H1 (cell line): ENCODE data around the gene WDR81. TPM values are rescaled to one million over a fixed set of nuclear protein-coding genes. Genes with fewer than 3 reads are reported as not detected.
"Not testable (repeated sequence)": the region's sequence is repeated elsewhere in the genome, so short reads cannot be mapped to it uniquely, and the experiment has no call there.

Experiments used
- CTCF ChIA-PET: fragments of 300-600 bp; sonication (Branson Sonifier 250); formaldehyde crosslinking; loops from one replicate; lab custom pipeline; 2021; ENCODE audit not compliant: partially characterized antibody; lab: Charles Lee
- POLR2A ChIA-PET: fragments of 300-600 bp; sonication (Branson Sonifier 250); formaldehyde crosslinking; loops from one replicate; lab custom pipeline; 2021; ENCODE audit warnings: inconsistent platforms; ENCODE audit not compliant: partially characterized antibody; lab: Charles Lee
- DNase-seq, 2 experiments: peaks; one replicate each; pipeline versions ENCODE4 v3.0.0 to v3.0.0-alpha.2; 2010 to 2022; ENCODE audit warnings: low spot score in 2 of 2, low read depth in 1 of 2, mixed read lengths in 1 of 2
- FAIRE-seq: peaks from 2 replicates; lab custom pipeline; 2011; peaks lifted over from hg19 to GRCh38; lab: Jason Lieb, UNC
- H2AFZ ChIP-seq: 2 replicates; pipeline ENCODE4 v1.8.1; 2012; ENCODE audit warnings: low read length, inconsistent platforms
- H2AK5ac ChIP-seq: 2 replicates; pipeline ENCODE4 v1.6.1; 2013; ENCODE audit warnings: low read depth, low read length
- H2BK120ac ChIP-seq: replicated peaks from 2 replicates; pipeline ENCODE3; 2013; ENCODE audit warnings: low read depth, low read length, inconsistent platforms
- H2BK12ac ChIP-seq: 2 replicates; pipeline ENCODE4 v1.6.1; 2013; ENCODE audit warnings: low read depth, low read length
- H2BK15ac ChIP-seq: 2 replicates; pipeline ENCODE4 v1.6.1; 2013; ENCODE audit warnings: low read length
- H2BK20ac ChIP-seq: 2 replicates; pipeline ENCODE4 v1.6.1; 2013; ENCODE audit warnings: low read length
- H2BK5ac ChIP-seq: 2 replicates; pipeline ENCODE4 v1.6.1; 2013; ENCODE audit warnings: low read depth, low read length
- H3K14ac ChIP-seq: 2 replicates; pipeline ENCODE4 v1.6.1; 2013; ENCODE audit warnings: inconsistent platforms; ENCODE audit not compliant: insufficient read length
- H3K18ac ChIP-seq: 2 replicates; pipeline ENCODE4 v1.6.1; 2013; ENCODE audit warnings: low read length; ENCODE audit errors: extremely low read depth
- H3K23ac ChIP-seq: 2 replicates; pipeline ENCODE4 v1.6.1; 2013; ENCODE audit warnings: inconsistent platforms; ENCODE audit not compliant: insufficient read length
- H3K23me2 ChIP-seq: 2 replicates; pipeline ENCODE4 v1.6.1; 2013; ENCODE audit warnings: low read depth, low read length
- H3K27ac ChIP-seq: 2 replicates; pipeline ENCODE4 v1.6.1; 2011; ENCODE audit warnings: low read depth, low read length, inconsistent platforms
- H3K27me3 ChIP-seq, 4 experiments: replicated peaks in 1 of 4; 1 replicate in 1 of 4; 2 replicates in 3 of 4; pipeline versions ENCODE4 v1.6.1 to v1.8.1; 2011 to 2013; ENCODE audit warnings: low read length in 3 of 4, mild to moderate bottlenecking in 3 of 4, inconsistent platforms in 2 of 4, mixed read lengths in 2 of 4, moderate library complexity in 1 of 4; ENCODE audit not compliant: control insufficient read depth in 3 of 4, insufficient read depth in 3 of 4; ENCODE audit errors: extremely low read depth in 1 of 4
- H3K36me3 ChIP-seq, 4 experiments: 2 replicates each; pipeline versions ENCODE4 v1.6.1 to v1.8.1; 2011 to 2013; ENCODE audit warnings: mild to moderate bottlenecking in 4 of 4, low read length in 3 of 4, moderate library complexity in 2 of 4, control low read depth in 1 of 4, inconsistent platforms in 1 of 4; ENCODE audit not compliant: insufficient read depth in 4 of 4, control insufficient read depth in 2 of 4
- H3K4ac ChIP-seq: replicated peaks from 2 replicates; pipeline ENCODE3; 2013; ENCODE audit warnings: low read length, low read depth, mixed read lengths, inconsistent platforms; ENCODE audit not compliant: insufficient read length
- H3K4me1 ChIP-seq, 4 experiments: replicated peaks in 1 of 4; 1 replicate in 1 of 4; 2 replicates in 3 of 4; pipeline versions ENCODE4 v1.6.1 to v1.8.1; 2011 to 2013; ENCODE audit warnings: low read length in 3 of 4, inconsistent platforms in 2 of 4, mixed read lengths in 1 of 4; ENCODE audit not compliant: insufficient read depth in 4 of 4, control insufficient read depth in 3 of 4
- H3K4me2 ChIP-seq, 2 experiments: 2 replicates each; pipeline versions ENCODE4 v1.6.1 to v1.8.1; 2011 to 2013; ENCODE audit warnings: low read depth in 2 of 2, low read length in 2 of 2, control low read depth in 1 of 2, inconsistent platforms in 1 of 2, mild to moderate bottlenecking in 1 of 2; ENCODE audit not compliant: insufficient read depth in 1 of 2
- H3K4me3 ChIP-seq, 4 experiments: fragments of 200-600, 300-600 bp in 1 of 4; sonication (generic), shearing (Covaris generic), sonication (Bioruptor Twin) in 1 of 4; 2 replicates each; pipeline versions ENCODE4 v1.5.1 to v1.8.1; 2011 to 2016; ENCODE audit warnings: low read length in 4 of 4, low read depth in 3 of 4, control low read depth in 2 of 4, inconsistent platforms in 2 of 4, mild to moderate bottlenecking in 2 of 4, mixed read lengths in 1 of 4, moderate library complexity in 1 of 4; ENCODE audit not compliant: insufficient read depth in 2 of 4; ENCODE audit errors: extremely low read depth in 1 of 4
- H3K56ac ChIP-seq: replicated peaks from 2 replicates; pipeline ENCODE3; 2013; ENCODE audit warnings: low read depth, mild to moderate bottlenecking, mixed read lengths, low read length, inconsistent platforms; ENCODE audit not compliant: insufficient read length
- H3K79me1 ChIP-seq: 2 replicates; pipeline ENCODE4 v1.6.1; 2013; ENCODE audit warnings: low read depth, low read length, control low read depth
- H3K79me2 ChIP-seq, 2 experiments: 2 replicates each; pipeline versions ENCODE4 v1.6.1 to v1.8.1; 2012 to 2013; ENCODE audit warnings: low read length in 2 of 2, mild to moderate bottlenecking in 2 of 2, inconsistent platforms in 1 of 2; ENCODE audit not compliant: insufficient read depth in 2 of 2, control insufficient read depth in 1 of 2
- H3K9ac ChIP-seq, 4 experiments: replicated peaks in 1 of 4; 1 replicate in 1 of 4; 2 replicates in 3 of 4; pipeline versions ENCODE4 v1.6.1 to v1.8.1; 2011 to 2013; ENCODE audit warnings: low read depth in 3 of 4, low read length in 3 of 4, control low read depth in 2 of 4, mild to moderate bottlenecking in 2 of 4, moderate library complexity in 2 of 4, inconsistent platforms in 1 of 4; ENCODE audit errors: extremely low read depth in 1 of 4
- H3K9me3 ChIP-seq, 2 experiments: 2 replicates each; pipeline versions ENCODE4 v1.6.1 to v1.8.1; 2012 to 2013; ENCODE audit warnings: mild to moderate bottlenecking in 2 of 2, moderate library complexity in 2 of 2, control low read depth in 1 of 2, inconsistent platforms in 1 of 2, low read depth in 1 of 2, low read length in 1 of 2, mixed read lengths in 1 of 2; ENCODE audit not compliant: insufficient read depth in 2 of 2
- H4K20me1 ChIP-seq, 2 experiments: replicated peaks in 1 of 2; 2 replicates each; pipeline versions ENCODE3 to v1.8.1; 2011 to 2013; ENCODE audit warnings: inconsistent platforms in 2 of 2, low read length in 2 of 2, mild to moderate bottlenecking in 1 of 2; ENCODE audit not compliant: insufficient read depth in 2 of 2, control insufficient read depth in 1 of 2
- H4K5ac ChIP-seq: 2 replicates; pipeline ENCODE4 v1.6.1; 2013; ENCODE audit warnings: low read length, low read depth, mixed read lengths, inconsistent platforms; ENCODE audit not compliant: insufficient read length
- H4K8ac ChIP-seq: 2 replicates; pipeline ENCODE4 v1.8.0; 2013; ENCODE audit warnings: mild to moderate bottlenecking, moderate library complexity, low read length, inconsistent platforms; ENCODE audit not compliant: insufficient read depth; ENCODE audit errors: extremely low read depth
- H4K91ac ChIP-seq: replicated peaks from 2 replicates; pipeline ENCODE3; 2013; ENCODE audit warnings: low read length, mixed read lengths, inconsistent platforms; ENCODE audit not compliant: insufficient read length
- GABPA ChIP-seq: IDR thresholded peaks from 2 replicates; pipeline ENCODE4 v1.6.1; 2011; ENCODE audit warnings: mild to moderate bottlenecking, low read length, moderate library complexity, borderline replicate concordance; ENCODE audit not compliant: insufficient read depth
- WGBS, 2 experiments: shearing (Covaris generic) in 1 of 2; methylation state at CpG; one replicate each; pipeline versions ENCODE4 v1.1.6 to v1.1.7; 2013 to 2015; ENCODE audit warnings: low lambda C conversion rate in 2 of 2, mixed read lengths in 2 of 2, inconsistent platforms in 1 of 2, low coverage in 1 of 2, missing lambda C conversion rate in 1 of 2; ENCODE audit not compliant: insufficient replicate concordance in 2 of 2, insufficient coverage in 1 of 2, insufficient read length in 1 of 2; ENCODE audit errors: extremely low coverage in 1 of 2, missing lambda C conversion rate in 1 of 2; 5-methylcytosine and 5-hydroxymethylcytosine counted together
- polyA plus RNA-seq, 7 experiments: library from polyadenylated mRNA; depleted of rRNA in 3 of 7; stranded (reverse) in 5 of 7; unstranded in 2 of 7; fragments of >200 nt in 5 of 7; fragments of 200-250 nt in 2 of 7; gene quantifications; 1 replicate in 5 of 7; 2 replicates in 1 of 7; 4 replicates in 1 of 7; pipeline versions ENCODE4 v1.2.1 to v1.2.3, GENCODE V29; 2011 to 2013; ENCODE audit warnings: missing spikeins in 2 of 7, mixed read lengths in 2 of 7
- total RNA-seq: library from RNA; stranded (reverse); fragmentation: NEBNext Ultra II Directional; extraction: Animal tissue kit (Norgen Biotek cat#: 25700); gene quantifications from 2 replicates; pipeline ENCODE4 v1.2.1, GENCODE V29; 2021

WDR81 gene
- total and polyA plus RNA-seq, 2 of the 8 experiments (the other 6 are each of a cell fraction or from before 2014, with no cell fraction given) = 9.1 to 12.3 TPM

DNA sequence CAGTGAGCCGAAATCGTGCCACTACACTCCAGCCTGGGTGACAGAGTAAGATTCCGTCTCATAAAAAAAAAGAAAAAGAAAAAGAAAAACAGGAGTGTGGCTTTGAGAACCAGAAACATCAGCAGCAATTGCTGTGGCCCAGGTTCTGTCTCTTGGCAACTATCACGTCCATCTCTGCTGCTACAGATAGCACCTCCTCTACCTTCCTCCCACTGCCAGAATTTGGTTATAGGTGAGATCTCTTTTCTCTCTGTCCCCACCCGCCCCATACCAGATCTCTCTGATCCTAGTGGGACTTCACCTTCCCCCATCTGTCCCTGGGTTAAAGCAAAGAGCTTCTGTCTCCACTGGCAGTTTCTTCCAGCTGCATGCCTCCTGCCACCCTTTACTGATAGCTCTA lies 17.4 kb upstream of the WDR81 start (continued):
- no peak for TF ChIP-seq GABPA

DNA sequence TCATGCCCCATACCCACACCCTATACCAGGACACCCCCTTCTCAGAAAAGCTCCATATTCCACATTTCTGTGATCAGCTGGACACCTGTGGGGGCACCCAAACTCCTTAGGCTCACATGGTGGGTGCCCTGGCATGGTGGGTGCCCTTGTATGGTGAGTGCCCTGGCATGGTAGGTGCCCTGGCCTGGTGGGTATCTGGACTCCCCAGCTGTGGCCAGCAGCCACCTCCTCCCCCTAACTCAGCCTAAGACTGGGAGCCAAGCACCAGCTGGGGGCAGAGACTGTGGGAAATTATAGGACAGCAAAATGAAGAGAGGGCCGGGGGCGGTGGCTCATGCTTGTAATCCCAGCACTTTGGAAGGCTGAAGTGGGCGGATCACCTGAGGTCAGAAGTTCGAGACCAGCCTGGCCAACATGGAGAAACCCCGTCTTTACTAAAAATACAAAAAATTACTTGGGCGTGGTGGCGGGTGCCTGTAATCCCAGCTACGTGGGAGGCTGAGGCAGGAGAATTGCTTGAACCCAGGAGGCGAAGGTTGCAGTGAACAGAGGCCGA lies 15.6 kb upstream of the WDR81 start:
- H3K9ac ChIP-seq, H4K91ac ChIP-seq, H3K23me2 ChIP-seq, DNase-seq, H3K4me1 ChIP-seq, H4K8ac ChIP-seq, H2BK5ac ChIP-seq, H3K23ac ChIP-seq, H3K79me1 ChIP-seq, H4K20me1 ChIP-seq, H3K4me3 ChIP-seq, H3K14ac ChIP-seq, H2BK15ac ChIP-seq, H3K56ac ChIP-seq, H3K27ac ChIP-seq, H3K9me3 ChIP-seq, H2BK120ac ChIP-seq, FAIRE-seq, H3K4ac ChIP-seq, H3K18ac ChIP-seq, H3K36me3 ChIP-seq, H4K5ac ChIP-seq, H3K27me3 ChIP-seq, H2BK20ac ChIP-seq, H2AFZ ChIP-seq, H3K79me2 ChIP-seq, H2AK5ac ChIP-seq, H2BK12ac ChIP-seq: not testable (repeated sequence)
- CTCF ChIA-PET = interaction anchor here (0.6 kb wide), 2 partner anchors 10 to 28 kb away, joined by 3 read pairs; no protein-coding TSS in a partner anchor
- POLR2A ChIA-PET = interaction anchor here (0.7 to 1.5 kb wide), 3 partner anchors 8 to 65 kb away, joined by 3 to 4 read pairs (median 3); no protein-coding TSS in a partner anchor
- 97% methylated on average over 10 of the region's 10 CpGs; no CpG with 5 or more reads in 1 of the 2 experiments for WGBS, 2 experiments
- H3K4me2 ChIP-seq = peak overlapping the region in 1 of 2 experiments; percentile 88; a peak in 1 of 4 replicates
